PFSK-1 (cell line): Measurements from ENCODE around the gene C1QC.

Source experiments
- POLR2AphosphoS5 ChIP-seq: IDR thresholded peaks from 2 replicates; pipeline ENCODE4 v1.6.1; 2012; ENCODE audit warnings: low read depth, mild to moderate bottlenecking, control low read depth, low read length, moderate library complexity
- SIN3A ChIP-seq: IDR thresholded peaks from 2 replicates; pipeline ENCODE4 v1.6.1; 2012; ENCODE audit warnings: mild to moderate bottlenecking, low read length, moderate library complexity, borderline replicate concordance; ENCODE audit not compliant: insufficient read depth
- TF ChIP-seq, protein P1 (sequence below), 2 experiments: IDR thresholded peaks; 2 replicates each; pipeline versions ENCODE4 v1.6.1 to v1.8.0; 2011 to 2012; ENCODE audit warnings: low read depth in 2 of 2, low read length in 2 of 2, control low read depth in 1 of 2, inconsistent platforms in 1 of 2, mild to moderate bottlenecking in 1 of 2, moderate library complexity in 1 of 2; ENCODE audit not compliant: insufficient read depth in 1 of 2

DNA sequence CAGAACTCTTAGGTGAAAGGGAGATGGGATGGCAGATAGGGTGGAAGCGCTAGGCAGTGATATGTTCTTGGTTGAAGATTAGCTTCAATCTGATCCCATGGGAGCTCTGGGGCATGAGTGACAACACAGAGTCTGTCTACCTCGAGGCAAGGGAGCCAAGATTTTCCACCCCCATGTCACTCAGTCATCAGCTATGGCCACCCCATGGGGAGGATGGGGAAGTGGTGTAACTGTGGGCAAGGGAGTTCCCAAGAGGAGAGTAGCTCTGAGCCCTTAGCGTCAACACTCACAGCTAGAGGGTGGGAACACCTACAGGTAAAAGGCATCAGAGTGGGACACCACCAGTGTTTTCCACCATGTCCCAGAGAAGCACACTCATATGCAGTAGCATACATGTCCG lies 37.3 kb upstream of the C1QC start:
- TF ChIP-seq SIN3A (no peak), POLR2AphosphoS5 (no peak)
- TF ChIP-seq, protein P1, sequence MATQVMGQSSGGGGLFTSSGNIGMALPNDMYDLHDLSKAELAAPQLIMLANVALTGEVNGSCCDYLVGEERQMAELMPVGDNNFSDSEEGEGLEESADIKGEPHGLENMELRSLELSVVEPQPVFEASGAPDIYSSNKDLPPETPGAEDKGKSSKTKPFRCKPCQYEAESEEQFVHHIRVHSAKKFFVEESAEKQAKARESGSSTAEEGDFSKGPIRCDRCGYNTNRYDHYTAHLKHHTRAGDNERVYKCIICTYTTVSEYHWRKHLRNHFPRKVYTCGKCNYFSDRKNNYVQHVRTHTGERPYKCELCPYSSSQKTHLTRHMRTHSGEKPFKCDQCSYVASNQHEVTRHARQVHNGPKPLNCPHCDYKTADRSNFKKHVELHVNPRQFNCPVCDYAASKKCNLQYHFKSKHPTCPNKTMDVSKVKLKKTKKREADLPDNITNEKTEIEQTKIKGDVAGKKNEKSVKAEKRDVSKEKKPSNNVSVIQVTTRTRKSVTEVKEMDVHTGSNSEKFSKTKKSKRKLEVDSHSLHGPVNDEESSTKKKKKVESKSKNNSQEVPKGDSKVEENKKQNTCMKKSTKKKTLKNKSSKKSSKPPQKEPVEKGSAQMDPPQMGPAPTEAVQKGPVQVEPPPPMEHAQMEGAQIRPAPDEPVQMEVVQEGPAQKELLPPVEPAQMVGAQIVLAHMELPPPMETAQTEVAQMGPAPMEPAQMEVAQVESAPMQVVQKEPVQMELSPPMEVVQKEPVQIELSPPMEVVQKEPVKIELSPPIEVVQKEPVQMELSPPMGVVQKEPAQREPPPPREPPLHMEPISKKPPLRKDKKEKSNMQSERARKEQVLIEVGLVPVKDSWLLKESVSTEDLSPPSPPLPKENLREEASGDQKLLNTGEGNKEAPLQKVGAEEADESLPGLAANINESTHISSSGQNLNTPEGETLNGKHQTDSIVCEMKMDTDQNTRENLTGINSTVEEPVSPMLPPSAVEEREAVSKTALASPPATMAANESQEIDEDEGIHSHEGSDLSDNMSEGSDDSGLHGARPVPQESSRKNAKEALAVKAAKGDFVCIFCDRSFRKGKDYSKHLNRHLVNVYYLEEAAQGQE (IDR thresholded peaks at IDR 0.05; ENCODE audit: insufficient read depth in 1 of 2, low read depth in 2 of 2, low read length in 2 of 2), result no peak
